AG04449 (cell line): ENCODE results near the gene FRG2.
"Not testable (repeated sequence)": the region's sequence is repeated elsewhere in the genome, so short reads cannot be mapped to it uniquely, and the experiment has no call there.

Experiments
- CTCF ChIA-PET: fragments of 350-600 bp; formaldehyde crosslinking; extraction: SDS; loops from one replicate; lab custom pipeline; 2021; ENCODE audit warnings: antibody characterized with exemption; lab: Yijun Ruan, JAX
- POLR2A ChIA-PET: fragments of 400-600, 350-600 bp; formaldehyde crosslinking; extraction: SDS; loops from one replicate; lab custom pipeline; 2020; ENCODE audit warnings: antibody characterized with exemption, inconsistent platforms; lab: Yijun Ruan, JAX
- DNase-seq: peaks from one replicate; pipeline ENCODE4 v3.0.0-alpha.2; 2010; ENCODE audit warnings: low read depth, low spot score
- H3K4me3 ChIP-seq: 2 replicates; pipeline ENCODE4 v1.5.1; 2011; ENCODE audit warnings: low read depth, mild to moderate bottlenecking, control low read depth, low read length

FRG2 gene

DNA sequence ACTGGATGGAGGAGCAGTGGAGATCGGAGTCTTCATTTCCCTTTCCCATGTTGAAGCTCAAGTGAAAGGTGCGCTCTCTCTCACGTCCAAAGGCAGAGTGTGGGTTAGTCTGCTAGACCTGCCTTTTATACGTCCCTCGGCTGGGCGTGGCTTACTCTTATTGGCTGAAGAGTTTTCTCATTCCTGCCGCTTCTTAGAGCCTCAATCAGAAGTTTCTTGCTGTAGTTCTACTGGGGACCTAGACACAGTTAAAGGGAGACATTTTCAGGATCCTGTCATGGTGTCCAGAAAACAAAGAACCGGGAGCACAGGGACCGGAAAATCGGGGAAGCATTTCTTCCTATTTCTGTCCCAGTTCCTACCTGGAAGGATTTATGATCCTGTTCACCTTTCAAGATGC is at the start of gene FRG2:
TSS of gene FRG2 (minus strand) at position 101 of the 400 bp plus-strand sequence. CDS start at position 49, 52 bp downstream.
- H3K4me3 ChIP-seq, POLR2A ChIA-PET, DNase-seq, CTCF ChIA-PET: not testable (repeated sequence)

DNA sequence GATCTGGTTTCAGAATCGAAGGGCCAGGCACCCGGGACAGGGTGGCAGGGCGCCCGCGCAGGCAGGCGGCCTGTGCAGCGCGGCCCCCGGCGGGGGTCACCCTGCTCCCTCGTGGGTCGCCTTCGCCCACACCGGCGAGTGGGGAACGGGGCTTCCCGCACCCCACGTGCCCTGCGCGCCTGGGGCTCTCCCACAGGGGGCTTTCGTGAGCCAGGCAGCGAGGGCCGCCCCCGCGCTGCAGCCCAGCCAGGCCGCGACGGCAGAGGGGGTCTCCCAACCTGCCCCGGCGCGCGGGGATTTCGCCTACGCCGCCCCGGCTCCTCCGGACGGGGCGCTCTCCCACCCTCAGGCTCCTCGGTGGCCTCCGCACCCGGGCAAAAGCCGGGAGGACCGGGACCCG is 41.3 kb upstream of the FRG2 start:
- DNase-seq, H3K4me3 ChIP-seq, CTCF ChIA-PET, POLR2A ChIA-PET: not testable (repeated sequence)

DNA sequence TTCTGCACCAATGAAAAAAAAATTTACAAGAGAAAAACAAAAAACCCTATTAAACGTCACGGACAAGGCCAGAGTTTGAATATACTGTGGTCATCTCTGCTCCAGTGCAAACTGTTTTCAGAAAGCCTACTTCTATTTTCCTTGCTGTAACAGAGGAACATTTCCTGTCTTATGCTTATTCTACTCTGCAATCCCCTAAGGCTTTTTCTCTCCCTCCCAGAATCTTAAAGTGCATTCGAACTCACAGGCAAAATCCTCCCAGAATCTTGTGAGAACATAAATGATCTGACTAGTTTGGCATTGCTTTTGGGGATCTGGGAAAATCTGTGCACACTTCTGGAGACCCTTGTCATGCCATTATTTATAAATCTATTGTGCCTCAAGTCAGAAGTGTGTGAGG is 37.7 kb upstream of the FRG2 start:
- POLR2A ChIA-PET, DNase-seq, H3K4me3 ChIP-seq, CTCF ChIA-PET: not testable (repeated sequence)

DNA sequence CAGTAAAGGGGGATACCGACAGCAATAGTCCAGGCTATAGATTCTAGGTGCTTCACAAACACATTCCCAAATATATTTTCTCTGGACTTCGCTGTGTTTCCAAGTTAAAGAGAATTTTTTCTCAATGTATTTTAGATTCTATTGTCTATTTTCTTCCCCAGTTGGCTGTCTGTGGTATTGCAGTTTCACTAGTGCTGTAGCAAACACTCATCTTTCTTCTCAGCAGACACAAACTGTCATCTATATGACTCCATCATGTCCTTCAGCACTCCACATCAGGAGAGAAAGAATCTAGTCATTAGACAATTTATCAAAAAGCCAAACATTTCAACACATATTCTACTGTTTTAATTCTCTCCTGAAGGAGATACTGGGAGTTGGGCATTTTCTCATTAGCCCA is 37.3 kb upstream of the FRG2 start, which contains the start of gene DBET:
TSS of gene DBET (plus strand) at position 161 of the 400 bp plus-strand sequence.
- DNase-seq, CTCF ChIA-PET, POLR2A ChIA-PET, H3K4me3 ChIP-seq: not testable (repeated sequence)

DNA sequence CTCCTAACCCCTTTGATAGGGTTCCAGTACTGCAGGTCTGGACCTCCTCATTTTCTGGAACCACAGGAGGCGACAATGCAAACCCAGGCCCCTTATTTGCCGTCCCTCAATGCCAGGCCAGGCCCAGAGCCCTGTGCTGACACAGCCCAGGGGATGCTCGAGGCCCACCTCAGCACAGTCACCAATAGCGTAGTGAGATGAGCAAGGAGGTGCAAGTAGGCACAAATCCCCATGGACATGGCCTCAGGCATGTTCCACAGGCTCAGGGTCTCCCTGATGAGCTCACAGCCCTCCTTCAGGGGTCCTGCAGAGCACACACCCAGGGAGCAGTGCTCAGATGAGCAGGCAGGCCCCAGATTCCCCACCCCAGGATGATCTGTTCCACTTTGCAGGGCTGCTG is 31.9 kb upstream of the FRG2 start:
- H3K4me3 ChIP-seq, DNase-seq, POLR2A ChIA-PET, CTCF ChIA-PET: not testable (repeated sequence)

DNA sequence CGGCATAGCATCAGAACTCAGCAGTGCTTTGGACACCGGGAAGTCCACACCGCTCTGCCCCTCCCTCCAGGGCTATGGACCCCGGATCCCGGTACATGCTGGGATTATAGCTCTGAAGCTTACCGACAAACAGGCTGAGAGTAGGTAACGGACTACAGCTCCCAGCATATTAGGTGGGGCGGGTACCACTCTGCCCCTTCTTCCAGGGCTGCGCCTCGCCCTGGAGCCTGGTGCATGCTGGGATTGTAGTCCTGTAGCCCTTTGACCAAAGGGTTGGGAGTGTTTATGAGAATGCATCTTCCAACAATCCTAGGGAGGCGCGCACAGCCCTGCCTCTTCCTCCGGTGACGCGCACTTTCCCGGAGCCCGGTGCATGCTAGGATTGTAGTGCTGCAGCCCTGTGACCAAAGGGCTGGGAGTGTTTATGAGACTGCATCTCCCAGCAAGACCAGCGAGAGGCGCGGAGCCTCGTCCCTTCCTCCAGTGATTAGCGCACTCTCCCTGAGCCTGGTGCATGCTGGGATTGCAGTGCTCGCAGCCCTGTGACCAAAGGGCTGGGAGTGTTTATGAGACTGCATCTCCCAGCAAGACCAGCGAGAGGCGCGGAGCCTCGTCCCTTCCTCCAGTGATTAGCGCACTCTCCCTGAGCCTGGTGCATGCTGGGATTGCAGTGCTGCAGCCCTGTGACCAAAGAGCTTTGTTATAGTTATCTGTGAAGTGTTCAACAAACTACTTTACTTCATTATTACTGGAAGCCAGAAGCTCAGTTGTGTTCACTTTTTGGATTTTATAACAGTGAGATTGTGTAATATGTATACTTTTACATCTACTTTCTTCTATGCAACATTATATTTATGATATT is 22.6 kb upstream of the FRG2 start:
- POLR2A ChIA-PET, DNase-seq, CTCF ChIA-PET, H3K4me3 ChIP-seq: not testable (repeated sequence)

DNA sequence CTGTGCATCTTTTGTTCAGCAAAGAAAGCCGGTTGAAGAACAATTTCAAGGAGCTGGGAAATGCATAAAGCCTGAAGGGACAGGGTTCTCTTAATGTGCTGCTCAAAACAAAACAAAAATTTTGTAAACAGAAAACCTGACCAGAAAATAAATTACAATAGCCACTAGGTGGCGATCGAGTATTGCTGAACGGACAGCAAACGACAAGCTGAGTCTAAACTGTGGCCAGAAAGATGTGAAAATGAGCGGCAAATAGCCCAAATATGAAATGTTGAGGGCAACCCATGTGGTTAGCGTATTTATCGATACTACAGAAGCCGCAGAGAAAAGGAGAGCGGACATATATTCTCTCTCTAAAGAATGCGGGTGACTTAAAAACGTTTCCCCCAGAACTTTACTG is 20.6 kb upstream of the FRG2 start:
- CTCF ChIA-PET, POLR2A ChIA-PET, DNase-seq, H3K4me3 ChIP-seq: not testable (repeated sequence)

DNA sequence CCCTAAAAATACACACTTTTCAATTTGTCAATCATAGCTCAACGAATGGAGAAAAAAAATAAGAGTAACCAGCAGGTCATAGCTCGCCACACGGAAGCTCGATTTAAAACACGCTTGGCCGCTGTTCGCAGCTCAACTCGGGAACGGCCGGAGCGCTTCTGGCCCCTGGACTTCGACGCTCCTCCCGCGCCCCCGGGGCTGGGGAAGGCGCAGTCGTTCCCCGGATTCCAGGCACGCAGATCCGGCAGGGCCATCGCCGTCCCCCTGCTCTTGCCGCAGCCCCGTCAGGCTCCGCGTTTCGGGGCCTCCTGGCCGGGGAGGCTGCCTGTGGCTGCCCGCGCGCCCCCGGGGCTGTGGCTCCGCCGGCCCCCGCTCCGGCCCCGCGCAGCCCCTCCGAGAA is 13.8 kb upstream of the FRG2 start:
- POLR2A ChIA-PET, CTCF ChIA-PET, H3K4me3 ChIP-seq, DNase-seq: not testable (repeated sequence)

DNA sequence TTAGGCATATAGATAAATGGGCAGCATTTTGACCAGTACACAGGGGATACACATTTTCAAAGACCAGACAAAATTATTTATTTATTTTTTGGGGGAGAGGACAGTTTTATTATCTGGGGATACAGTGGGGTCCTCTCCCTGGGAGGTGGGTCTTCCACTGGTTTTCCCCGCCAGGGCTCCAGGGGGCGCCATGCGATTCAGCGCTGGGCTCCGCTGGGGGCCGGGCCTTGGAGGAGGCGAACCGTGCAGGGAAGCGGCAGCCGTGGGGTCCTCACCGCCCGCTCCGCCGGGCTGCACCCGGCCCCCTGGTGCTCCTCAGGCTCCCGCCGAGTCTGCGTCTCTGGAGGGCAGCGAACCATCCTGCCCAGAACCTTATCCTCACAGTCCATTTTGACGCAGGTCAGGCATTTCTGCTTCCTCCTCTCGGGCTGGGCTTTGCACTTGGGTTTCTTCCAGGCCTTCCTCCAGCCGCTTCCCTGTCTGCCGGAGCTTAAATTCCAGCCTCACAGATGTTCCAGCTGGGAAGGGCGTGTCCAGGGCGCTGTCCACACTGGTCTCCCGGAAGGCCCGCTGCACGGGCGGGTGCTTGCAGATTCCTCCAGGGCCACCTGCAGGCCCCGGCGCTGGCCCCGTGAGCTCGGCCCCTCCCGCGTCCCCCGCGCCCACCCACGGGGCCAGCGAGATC is 10.8 kb upstream of the FRG2 start:
- DNase-seq, CTCF ChIA-PET, H3K4me3 ChIP-seq, POLR2A ChIA-PET: not testable (repeated sequence)

DNA sequence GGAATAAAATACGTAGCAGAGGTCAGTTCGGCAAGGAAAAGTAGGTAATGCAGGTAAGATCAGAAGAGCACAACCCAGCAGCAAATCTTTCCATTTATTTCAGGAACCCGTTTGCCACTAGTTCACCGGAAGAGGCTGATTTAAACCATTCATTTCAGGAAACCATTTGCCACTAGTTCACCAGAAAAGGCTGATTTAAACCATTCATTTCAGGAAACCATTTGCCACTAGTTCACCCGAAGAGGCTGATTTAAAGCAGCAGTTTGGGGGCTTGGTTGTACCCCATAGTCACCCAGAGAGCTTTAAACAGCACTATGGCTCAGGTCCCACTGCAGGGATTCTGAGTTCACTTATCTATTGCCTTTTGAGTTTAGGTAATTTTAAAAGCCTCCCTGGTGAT is 4.2 kb upstream of the FRG2 start:
- CTCF ChIA-PET, H3K4me3 ChIP-seq, DNase-seq, POLR2A ChIA-PET: not testable (repeated sequence)

DNA sequence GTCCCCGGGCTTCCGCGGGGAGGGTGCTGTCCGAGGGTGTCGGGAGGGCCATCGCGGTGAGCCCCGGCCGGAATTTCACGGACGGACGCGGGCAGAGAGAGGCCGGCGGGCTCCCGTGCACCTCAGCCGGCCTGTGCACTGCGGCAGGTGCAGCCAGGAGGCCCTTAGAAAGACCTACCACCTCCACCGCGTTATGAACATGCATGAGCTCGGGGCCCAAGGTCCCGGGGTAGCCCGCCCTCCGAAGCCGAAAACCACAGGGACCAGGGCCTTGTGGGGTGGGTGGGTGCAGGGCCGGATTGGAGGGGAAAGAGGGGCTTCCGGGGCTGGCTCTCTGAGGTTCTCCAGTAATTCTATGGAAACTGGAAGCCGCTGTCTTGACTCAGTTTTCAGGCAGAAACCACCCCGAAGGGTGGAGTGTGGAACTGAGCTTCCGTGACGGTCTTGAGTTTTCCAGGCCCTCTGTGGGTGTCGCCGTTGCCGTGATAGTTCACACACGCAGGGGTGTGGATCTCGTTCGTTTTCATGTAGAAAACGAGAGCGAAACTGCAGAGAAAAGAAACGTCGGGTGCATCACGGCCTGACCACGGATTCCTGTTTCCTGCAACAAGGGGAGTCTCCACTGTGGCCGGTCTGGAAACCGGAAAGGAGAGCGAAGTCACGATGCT is 4.3 kb downstream of the FRG2 start:
- POLR2A ChIA-PET, DNase-seq, CTCF ChIA-PET, H3K4me3 ChIP-seq: not testable (repeated sequence)

DNA sequence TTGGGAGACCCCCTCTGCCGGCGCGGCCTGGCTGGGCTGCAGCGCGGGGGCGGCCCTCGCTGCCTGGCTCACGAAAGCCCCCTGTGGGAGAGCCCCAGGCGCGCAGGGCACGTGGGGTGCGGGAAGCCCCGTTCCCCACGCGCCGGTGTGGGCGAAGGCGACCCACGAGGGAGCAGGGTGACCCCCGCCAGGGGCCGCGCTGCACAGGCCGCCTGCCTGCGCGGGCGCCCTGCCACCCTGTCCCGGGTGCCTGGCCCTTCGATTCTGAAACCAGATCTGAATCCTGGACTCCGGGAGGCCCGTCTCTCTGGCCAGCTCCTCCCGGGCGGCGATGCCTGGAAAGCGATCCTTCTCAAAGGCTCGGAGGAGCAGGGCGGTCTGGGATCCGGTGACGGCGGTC is 5.1 kb downstream of the FRG2 start:
- POLR2A ChIA-PET, DNase-seq, H3K4me3 ChIP-seq, CTCF ChIA-PET: not testable (repeated sequence)
